ENCODE data around the gene MYO15A. TPM values are rescaled to one million over a fixed set of nuclear protein-coding genes. Genes with fewer than 3 reads are reported as not detected.

The MYO15A gene
- polyA plus RNA-seq, 1 donor (not counting 4 experiments of a cell fraction or from before 2014, with no cell fraction given): 0.20 TPM

DNA sequence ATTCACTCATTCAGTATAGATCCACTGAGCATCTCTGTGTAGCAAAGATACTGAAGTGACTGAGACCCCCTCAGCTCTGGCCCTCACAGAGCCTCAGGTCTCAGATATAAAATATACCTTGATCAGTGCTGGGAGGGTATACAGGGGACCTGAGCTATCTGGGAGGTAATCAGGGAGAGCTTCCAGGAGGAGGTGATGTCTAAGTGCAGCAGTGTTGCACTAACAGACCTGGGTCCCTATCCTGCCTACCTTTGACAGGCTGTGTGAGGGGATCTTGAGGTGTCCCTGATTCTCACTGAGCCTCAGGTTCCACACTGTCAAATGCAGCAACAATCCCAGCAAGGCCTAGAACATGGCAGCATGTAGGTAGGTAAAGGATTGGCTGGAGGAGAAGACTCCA is 68.6 kb downstream of the MYO15A start:
- no peaks in the 10 kb centered on the region for H3K9me3 ChIP-seq (ENCODE audit: control insufficient read depth, low read depth, low read length)
- H2AFZ ChIP-seq (ENCODE audit: control insufficient read depth, low read length): no peak overlapping the region
- H3K9ac ChIP-seq (ENCODE audit: control insufficient read depth, extremely low read depth, insufficient read depth, low read length): no peak overlapping the region
- H3K27me3 ChIP-seq (ENCODE audit: control insufficient read depth, extremely low read depth, insufficient read depth, low read length): no peaks in the 10 kb centered on the region
- no peak for TF ChIP-seq CTCF (optimal IDR thresholded peaks at IDR 0.05 in 1 of 3, IDR thresholded peaks at IDR 0.05 in 1 of 3, conservative IDR thresholded peaks at IDR 0.05 in 1 of 3; ENCODE audit: extremely low read depth in 1 of 3, insufficient read depth in 2 of 3, low read length in 3 of 3)
- no peak for TF ChIP-seq EZH2 (IDR thresholded peaks at IDR 0.05; ENCODE audit: low read length)
- DNase-seq (ENCODE audit: low read depth, low spot score) (no peak), FAIRE-seq (no peak)
- no peaks in the 10 kb centered on the region for H3K36me3 ChIP-seq (ENCODE audit: control insufficient read depth in 2 of 2, extremely low read depth in 1 of 2, insufficient read depth in 2 of 2, low read length in 2 of 2)
- H4K20me1 ChIP-seq (ENCODE audit: control insufficient read depth, extremely low read depth, insufficient read depth, low read length): no peaks in the 10 kb centered on the region
- H3K4me3 ChIP-seq (ENCODE audit: control insufficient read depth in 2 of 3, extremely low read depth in 1 of 3, insufficient read depth in 2 of 3, low read depth in 1 of 3, low read length in 3 of 3): no peak overlapping the region
- peaks cover 8% of the 10 kb centered on the region for H3K4me1 ChIP-seq (ENCODE audit: control insufficient read depth, extremely low read depth, insufficient read depth, low read length)
- H3K9me1 ChIP-seq (ENCODE audit: control insufficient read depth, extremely low read depth, insufficient read depth, low read length): no peaks in the 10 kb centered on the region
- no peaks in the 10 kb centered on the region for H3K79me2 ChIP-seq (ENCODE audit: control insufficient read depth, insufficient read depth, low read length)
- dilution Hi-C loops (cut with MboI; ENCODE audit: extremely low pct_ligation_motif_present, low sequenced_read_pairs): no loop called here
- H3K27ac ChIP-seq (ENCODE audit: control insufficient read depth, insufficient read depth, low read length): no peak overlapping the region
- no peak overlapping the region for H3K4me2 ChIP-seq (ENCODE audit: control insufficient read depth, extremely low read depth, insufficient read depth, low read depth, low read length)

GRCh38 chr17:18177722-18178121 is 69.2 kb downstream of the MYO15A start:
- no peaks in the 10 kb centered on the region for H3K9me3 ChIP-seq (ENCODE audit: control insufficient read depth, low read depth, low read length)
- no peaks in the 10 kb centered on the region for H4K20me1 ChIP-seq (ENCODE audit: control insufficient read depth, extremely low read depth, insufficient read depth, low read length)
- no peak overlapping the region for H3K4me2 ChIP-seq (ENCODE audit: control insufficient read depth, extremely low read depth, insufficient read depth, low read depth, low read length)
- no peak overlapping the region for H3K4me3 ChIP-seq (ENCODE audit: control insufficient read depth in 2 of 3, extremely low read depth in 1 of 3, insufficient read depth in 2 of 3, low read depth in 1 of 3, low read length in 3 of 3)
- H3K27ac ChIP-seq (ENCODE audit: control insufficient read depth, insufficient read depth, low read length): no peak overlapping the region
- no peak for FAIRE-seq
- no peaks in the 10 kb centered on the region for H3K9me1 ChIP-seq (ENCODE audit: control insufficient read depth, extremely low read depth, insufficient read depth, low read length)
- no peak overlapping the region for H3K9ac ChIP-seq (ENCODE audit: control insufficient read depth, extremely low read depth, insufficient read depth, low read length)
- dilution Hi-C loops (cut with MboI; ENCODE audit: extremely low pct_ligation_motif_present, low sequenced_read_pairs): no loop called here
- H2AFZ ChIP-seq (ENCODE audit: control insufficient read depth, low read length): no peak overlapping the region
- no peaks in the 10 kb centered on the region for H3K79me2 ChIP-seq (ENCODE audit: control insufficient read depth, insufficient read depth, low read length)
- DNase-seq (ENCODE audit: low read depth, low spot score): no peak
- no peak for TF ChIP-seq CTCF (optimal IDR thresholded peaks at IDR 0.05 in 1 of 3, IDR thresholded peaks at IDR 0.05 in 1 of 3, conservative IDR thresholded peaks at IDR 0.05 in 1 of 3; ENCODE audit: extremely low read depth in 1 of 3, insufficient read depth in 2 of 3, low read length in 3 of 3)
- TF ChIP-seq EZH2 (IDR thresholded peaks at IDR 0.05; ENCODE audit: low read length): no peak
- peaks cover 13% of the 10 kb centered on the region for H3K4me1 ChIP-seq (ENCODE audit: control insufficient read depth, extremely low read depth, insufficient read depth, low read length)
- no peaks in the 10 kb centered on the region for H3K36me3 ChIP-seq (ENCODE audit: control insufficient read depth in 2 of 2, extremely low read depth in 1 of 2, insufficient read depth in 2 of 2, low read length in 2 of 2)
- no peaks in the 10 kb centered on the region for H3K27me3 ChIP-seq (ENCODE audit: control insufficient read depth, extremely low read depth, insufficient read depth, low read length)

Measured in keratinocyte (primary cell).